ENCODE measurements around the gene DXO. TPM values are rescaled to one million over a fixed set of nuclear protein-coding genes. Genes with fewer than 3 reads are reported as not detected.

DXO gene
- total and polyA plus RNA-seq, 2 of the 13 experiments (the other 11 are each of a cell fraction or from before 2014, with no cell fraction given): 18.6 to 26.2 TPM

DNA sequence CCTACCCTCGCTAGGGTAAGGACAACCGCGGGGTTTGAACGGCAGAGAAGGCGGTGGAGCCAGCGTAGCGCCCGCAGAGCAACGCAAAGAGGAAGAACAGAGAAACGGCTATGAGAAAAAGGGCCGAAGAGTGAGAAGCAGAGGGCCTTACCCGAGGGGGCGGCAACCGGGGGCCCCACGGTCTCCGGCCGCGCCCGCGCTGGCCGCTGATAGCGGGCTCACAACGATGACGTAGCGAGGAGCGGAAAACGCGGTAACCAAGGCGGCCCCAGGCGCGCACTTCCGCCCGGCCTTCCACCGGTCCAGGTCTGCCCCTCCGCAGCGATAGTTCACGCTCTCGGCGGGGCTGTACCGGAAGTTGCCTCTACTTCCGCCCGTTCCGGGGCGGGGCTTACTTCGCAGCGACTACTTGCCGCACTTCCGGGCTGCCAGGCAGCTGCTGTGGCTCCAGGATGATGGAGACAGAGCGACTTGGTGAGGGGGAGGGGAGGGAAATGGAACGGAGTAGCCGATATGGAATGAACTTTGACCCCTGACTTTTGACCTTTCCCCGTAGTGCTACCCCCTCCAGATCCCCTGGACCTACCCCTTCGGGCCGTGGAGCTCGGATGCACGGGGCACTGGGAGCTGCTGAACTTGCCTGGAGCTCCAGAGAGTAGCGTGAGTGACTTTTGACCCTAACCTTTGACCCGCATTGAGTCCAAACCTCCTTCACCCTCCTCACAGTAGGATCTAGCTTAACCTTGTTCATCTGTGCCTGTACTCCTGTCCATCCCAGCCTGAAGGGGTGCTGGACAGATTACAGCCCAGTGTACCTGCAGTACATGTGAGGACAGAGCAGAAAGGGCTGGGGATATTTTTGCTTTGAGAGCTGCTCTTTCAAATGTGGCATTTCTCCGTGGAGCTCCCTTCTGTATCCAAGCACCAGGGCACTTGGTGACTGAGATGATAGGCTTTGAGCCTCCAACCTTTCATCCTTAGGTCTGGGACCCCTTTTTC, 12.9 kb downstream of the DXO start, which contains the start of the genes NELFE and SKIC2 (continued):
- TF ChIP-seq, protein P1, sequence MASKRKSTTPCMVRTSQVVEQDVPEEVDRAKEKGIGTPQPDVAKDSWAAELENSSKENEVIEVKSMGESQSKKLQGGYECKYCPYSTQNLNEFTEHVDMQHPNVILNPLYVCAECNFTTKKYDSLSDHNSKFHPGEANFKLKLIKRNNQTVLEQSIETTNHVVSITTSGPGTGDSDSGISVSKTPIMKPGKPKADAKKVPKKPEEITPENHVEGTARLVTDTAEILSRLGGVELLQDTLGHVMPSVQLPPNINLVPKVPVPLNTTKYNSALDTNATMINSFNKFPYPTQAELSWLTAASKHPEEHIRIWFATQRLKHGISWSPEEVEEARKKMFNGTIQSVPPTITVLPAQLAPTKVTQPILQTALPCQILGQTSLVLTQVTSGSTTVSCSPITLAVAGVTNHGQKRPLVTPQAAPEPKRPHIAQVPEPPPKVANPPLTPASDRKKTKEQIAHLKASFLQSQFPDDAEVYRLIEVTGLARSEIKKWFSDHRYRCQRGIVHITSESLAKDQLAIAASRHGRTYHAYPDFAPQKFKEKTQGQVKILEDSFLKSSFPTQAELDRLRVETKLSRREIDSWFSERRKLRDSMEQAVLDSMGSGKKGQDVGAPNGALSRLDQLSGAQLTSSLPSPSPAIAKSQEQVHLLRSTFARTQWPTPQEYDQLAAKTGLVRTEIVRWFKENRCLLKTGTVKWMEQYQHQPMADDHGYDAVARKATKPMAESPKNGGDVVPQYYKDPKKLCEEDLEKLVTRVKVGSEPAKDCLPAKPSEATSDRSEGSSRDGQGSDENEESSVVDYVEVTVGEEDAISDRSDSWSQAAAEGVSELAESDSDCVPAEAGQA (IDR thresholded peaks at IDR 0.05; ENCODE audit: low read depth): peak; percentile 98
- TF ChIP-seq, protein P1 (CRISPR knock-in tag; IDR thresholded peaks at IDR 0.05; ENCODE audit: borderline replicate concordance): no peak
- no peak for TF ChIP-seq ZFP62 (CRISPR knock-in tag; IDR thresholded peaks at IDR 0.05)
- no peak for TF ChIP-seq MATR3 (CRISPR knock-in tag; IDR thresholded peaks at IDR 0.05)
- no peak for TF ChIP-seq FOXA1 (IDR thresholded peaks at IDR 0.05)
- TF ChIP-seq FOXA1 (CRISPR knock-in tag; IDR thresholded peaks at IDR 0.05): no peak; the same call in 1 of the 2 replicates
- peak; percentile 14; the same call in 1 of the 2 replicates for TF ChIP-seq SIX1 (CRISPR knock-in tag; IDR thresholded peaks at IDR 0.05; ENCODE audit: borderline replicate concordance)
- TF ChIP-seq, protein P2, sequence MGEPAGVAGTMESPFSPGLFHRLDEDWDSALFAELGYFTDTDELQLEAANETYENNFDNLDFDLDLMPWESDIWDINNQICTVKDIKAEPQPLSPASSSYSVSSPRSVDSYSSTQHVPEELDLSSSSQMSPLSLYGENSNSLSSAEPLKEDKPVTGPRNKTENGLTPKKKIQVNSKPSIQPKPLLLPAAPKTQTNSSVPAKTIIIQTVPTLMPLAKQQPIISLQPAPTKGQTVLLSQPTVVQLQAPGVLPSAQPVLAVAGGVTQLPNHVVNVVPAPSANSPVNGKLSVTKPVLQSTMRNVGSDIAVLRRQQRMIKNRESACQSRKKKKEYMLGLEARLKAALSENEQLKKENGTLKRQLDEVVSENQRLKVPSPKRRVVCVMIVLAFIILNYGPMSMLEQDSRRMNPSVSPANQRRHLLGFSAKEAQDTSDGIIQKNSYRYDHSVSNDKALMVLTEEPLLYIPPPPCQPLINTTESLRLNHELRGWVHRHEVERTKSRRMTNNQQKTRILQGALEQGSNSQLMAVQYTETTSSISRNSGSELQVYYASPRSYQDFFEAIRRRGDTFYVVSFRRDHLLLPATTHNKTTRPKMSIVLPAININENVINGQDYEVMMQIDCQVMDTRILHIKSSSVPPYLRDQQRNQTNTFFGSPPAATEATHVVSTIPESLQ (CRISPR knock-in tag; conservative IDR thresholded peaks at IDR 0.05): no peak
- TF ChIP-seq KIAA2018 (CRISPR knock-in tag; IDR thresholded peaks at IDR 0.05; ENCODE audit: borderline replicate concordance): 0 out of 2 replicates have a peak, but pooled peaks have one; percentile 32

Data from HepG2 (cell line).